Fibroblast of mammary gland (primary cell): Measurements from ENCODE around the gene HHIPL1.
"Not testable (repeated sequence)": the region's sequence is repeated elsewhere in the genome, so short reads cannot be mapped to it uniquely, and the experiment has no call there.

Experiments used
- DNase-seq: peaks from one replicate; pipeline ENCODE4 v3.0.0-alpha.2; 2010; ENCODE audit warnings: low read depth
- H3K4me3 ChIP-seq: 2 replicates; pipeline ENCODE4 v1.5.1; 2011; ENCODE audit warnings: low read depth, mild to moderate bottlenecking, low read length, moderate library complexity; ENCODE audit not compliant: control insufficient read depth
- CTCF ChIP-seq: conservative IDR thresholded peaks from 2 replicates; pipeline ENCODE4 v1.5.1; 2011; ENCODE audit warnings: low read depth, low read length, inconsistent platforms; ENCODE audit not compliant: control insufficient read depth, insufficient read depth

The HHIPL1 gene

GRCh38 chr14:99633918-99634317 is 11.0 kb upstream of the HHIPL1 start:
- no peak for TF ChIP-seq CTCF
- no peak overlapping the region for H3K4me3 ChIP-seq
- DNase-seq: no peak

- DNase-seq: no peak
- H3K4me3 ChIP-seq: no peak overlapping the region
- TF ChIP-seq CTCF: no peak
Observed at GRCh38 chr14:99634443-99634842, 10.5 kb upstream of the HHIPL1 start.

GRCh38 chr14:99635116-99635515 is 9.8 kb upstream of the HHIPL1 start:
- TF ChIP-seq CTCF: no peak
- DNase-seq: no peak
- H3K4me3 ChIP-seq: no peak overlapping the region

- TF ChIP-seq CTCF: no peak
- no peak overlapping the region for H3K4me3 ChIP-seq
- DNase-seq: no peak
Observed at GRCh38 chr14:99636487-99636886, 8.4 kb upstream of the HHIPL1 start.

GRCh38 chr14:99637624-99638023 is 7.3 kb upstream of the HHIPL1 start:
- no peak for TF ChIP-seq CTCF
- H3K4me3 ChIP-seq: no peak overlapping the region
- DNase-seq: no peak

GRCh38 chr14:99642771-99643170 is 2.2 kb upstream of the HHIPL1 start:
- DNase-seq, H3K4me3 ChIP-seq: not testable (repeated sequence)

GRCh38 chr14:99643343-99643742 is 1.6 kb upstream of the HHIPL1 start:
- H3K4me3 ChIP-seq: no peak overlapping the region
- DNase-seq: no peak
- no peak for TF ChIP-seq CTCF
